ENCODE measurements around the gene PLAAT4. TPM values are rescaled to one million over a fixed set of nuclear protein-coding genes. Genes with fewer than 3 reads are reported as not detected.

Gene PLAAT4
- total RNA-seq = 100 to 1,000 TPM in 1 of 10 donors, 10 to 100 TPM in 3, 1 to 10 TPM in 6; 3.3 to 565 (median 7.7) TPM
- polyA plus RNA-seq = 10 to 100 TPM; 10.1 to 11.7 TPM
- long read RNA-seq, donor 1, transcript RARRES3-201 (4 exons, 749 nt) = major isoform, 5 of 5 reads
- long read RNA-seq, donor 1, partial matches to known transcripts = 0 of 5 reads
- long read RNA-seq, donor 1, other reads (novel, unspliced or antisense) = 0 of 5 reads
- long read RNA-seq, donor 2, partial matches to known transcripts = 0 of 1 reads
- long read RNA-seq, donor 2, other reads (novel, unspliced or antisense) = 0 of 1 reads
- long read RNA-seq, donor 3, partial matches to known transcripts = 0 of 2 reads
- long read RNA-seq, donor 3, other reads (novel, unspliced or antisense) = 1 of 2 reads

DNA sequence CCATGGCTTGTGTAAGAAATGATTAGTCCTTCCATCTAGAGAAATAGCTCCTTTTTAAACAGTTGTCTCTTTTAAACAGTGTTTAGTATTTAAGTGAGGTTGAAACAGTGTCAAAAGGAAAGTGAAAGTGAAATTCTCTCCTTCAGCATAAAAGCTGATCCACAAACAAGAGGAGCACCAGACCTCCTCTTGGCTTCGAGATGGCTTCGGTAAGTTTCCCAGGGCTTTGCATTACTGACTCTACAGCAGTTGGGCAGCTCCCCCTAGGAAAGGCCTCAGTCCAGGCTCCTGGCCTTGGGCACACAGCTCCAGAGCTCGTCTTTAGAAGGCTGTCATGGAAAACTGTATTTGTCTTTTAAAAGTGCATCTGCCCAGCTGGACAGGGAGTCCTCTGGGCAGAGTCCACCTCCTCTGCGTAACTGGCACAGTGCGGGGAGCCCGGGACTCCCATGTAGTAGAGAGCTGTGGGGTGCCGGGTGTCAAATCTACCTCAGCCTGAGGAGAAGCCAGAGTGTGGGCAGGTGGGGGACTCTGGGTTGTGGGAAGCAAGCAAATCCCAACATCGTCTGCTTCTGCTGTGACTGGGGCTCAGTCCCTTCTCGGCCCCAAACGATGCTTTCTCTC is at the start of gene PLAAT4:
TSS of gene PLAAT4 (plus strand) at position 140 of the 624 bp plus-strand sequence. CDS start at position 201, 61 bp downstream.
- peak within 1 kb of the TSS; percentile 26 to 61 (median 54) for H3K4me3 ChIP-seq
- WGBS, 2 donors = 19 to 31% methylated on average over 10 of the region's 10 CpGs
- TF ChIP-seq, protein P1, sequence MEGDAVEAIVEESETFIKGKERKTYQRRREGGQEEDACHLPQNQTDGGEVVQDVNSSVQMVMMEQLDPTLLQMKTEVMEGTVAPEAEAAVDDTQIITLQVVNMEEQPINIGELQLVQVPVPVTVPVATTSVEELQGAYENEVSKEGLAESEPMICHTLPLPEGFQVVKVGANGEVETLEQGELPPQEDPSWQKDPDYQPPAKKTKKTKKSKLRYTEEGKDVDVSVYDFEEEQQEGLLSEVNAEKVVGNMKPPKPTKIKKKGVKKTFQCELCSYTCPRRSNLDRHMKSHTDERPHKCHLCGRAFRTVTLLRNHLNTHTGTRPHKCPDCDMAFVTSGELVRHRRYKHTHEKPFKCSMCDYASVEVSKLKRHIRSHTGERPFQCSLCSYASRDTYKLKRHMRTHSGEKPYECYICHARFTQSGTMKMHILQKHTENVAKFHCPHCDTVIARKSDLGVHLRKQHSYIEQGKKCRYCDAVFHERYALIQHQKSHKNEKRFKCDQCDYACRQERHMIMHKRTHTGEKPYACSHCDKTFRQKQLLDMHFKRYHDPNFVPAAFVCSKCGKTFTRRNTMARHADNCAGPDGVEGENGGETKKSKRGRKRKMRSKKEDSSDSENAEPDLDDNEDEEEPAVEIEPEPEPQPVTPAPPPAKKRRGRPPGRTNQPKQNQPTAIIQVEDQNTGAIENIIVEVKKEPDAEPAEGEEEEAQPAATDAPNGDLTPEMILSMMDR (IDR thresholded peaks at IDR 0.05) = peak in 2 of 9 donors; percentile 5 to 9
- DNase-seq (peak; percentile 21 to 31), ATAC-seq (peak; percentile 54 to 75 (median 64))
- H3K9me3 ChIP-seq = no peaks in the 10 kb centered on the region
- peaks cover 0 to 25% (median 0%) of the 10 kb centered on the region in 9 donors for H3K36me3 ChIP-seq
- peak within 1 kb of the TSS; percentile 66 to 95 (median 85) for H3K27ac ChIP-seq
- peaks cover 8 to 79% (median 27%) of the 10 kb centered on the region in 9 donors for H3K4me1 ChIP-seq
- intact Hi-C loops (cut with DNase I) = loop anchor here in 2 of 10 donors (1.0 to 10.0 kb wide), 3 partner anchors 41 to 78 kb away; partner anchors contain the start of gene PLAAT3 (in 2 of the 2)
- H3K27me3 ChIP-seq = no peaks in the 10 kb centered on the region

DNA sequence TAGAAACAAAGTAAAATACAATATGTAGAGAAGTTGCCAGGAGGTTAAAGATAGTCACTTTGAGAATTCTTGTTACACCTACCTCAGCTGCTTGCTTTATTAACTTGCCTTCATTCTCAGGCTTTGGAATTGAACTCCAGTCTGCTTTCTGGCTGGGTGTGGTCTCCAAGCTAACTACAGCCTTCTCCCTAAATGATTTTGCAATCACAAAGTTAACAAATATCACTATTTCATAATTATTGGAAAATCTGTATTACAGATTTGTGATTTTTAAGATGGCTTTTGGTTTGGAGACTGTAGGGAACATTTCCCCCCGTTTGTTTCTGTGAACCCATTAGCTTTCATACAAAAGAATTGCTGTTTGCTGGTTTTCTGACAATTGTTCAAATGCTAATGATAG is 47.8 kb upstream of the PLAAT4 start:
- Histone ChIP-seq H3K4me3 (no peak overlapping the region), H3K27ac (no peak overlapping the region), H3K36me3 (no peaks in the 10 kb centered on the region), H3K27me3 (peaks cover 0 to 17% (median 0%) of the 10 kb centered on the region in 7 donors), H3K4me1 (peaks cover 0 to 30% (median 21%) of the 10 kb centered on the region in 9 donors), H3K9me3 (peaks cover 0 to 26% (median 8%) of the 10 kb centered on the region in 11 donors)
- ATAC-seq = no peak
- TF ChIP-seq, protein P1 (IDR thresholded peaks at IDR 0.05) = no peak
- DNase-seq = no peak
- 68 to 80% methylated on average over 1 of the region's 1 CpG for WGBS, 2 donors
- intact Hi-C loops (cut with DNase I) = loop anchor here in 3 of 10 donors (10.0 kb wide), 3 partner anchors 56 to 256 kb away; no protein-coding TSS in a partner anchor

DNA sequence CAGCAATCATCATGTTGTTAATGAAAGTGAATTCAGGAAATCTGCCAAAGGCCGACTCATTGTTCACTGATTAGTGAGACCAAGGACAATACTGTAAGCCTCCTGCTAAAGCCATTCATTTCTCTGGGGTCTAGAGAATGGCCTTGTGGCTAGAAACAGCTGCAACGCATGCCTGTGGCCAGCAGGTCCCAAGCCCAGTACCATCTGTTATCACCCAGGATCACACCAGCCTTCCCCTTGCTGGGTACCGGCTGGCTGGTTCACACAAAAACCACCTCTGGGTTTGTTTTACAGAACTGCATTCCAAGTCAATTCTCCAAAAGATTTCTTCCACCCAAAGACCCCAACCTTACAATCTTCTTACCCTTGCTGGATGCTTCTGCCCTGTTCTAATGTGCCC is 46.7 kb upstream of the PLAAT4 start:
- DNase-seq = no peak
- TF ChIP-seq, protein P1 (IDR thresholded peaks at IDR 0.05) = no peak
- Histone ChIP-seq H3K4me1 (peaks cover 0 to 30% (median 21%) of the 10 kb centered on the region in 9 donors), H3K36me3 (no peaks in the 10 kb centered on the region), H3K27ac (peak overlapping the region in 2 of 10 donors; percentile 16 to 82), H3K4me3 (peak overlapping the region in 2 of 10 donors; percentile 57 to 61), H3K9me3 (peaks cover 0 to 17% (median 8%) of the 10 kb centered on the region in 11 donors), H3K27me3 (peaks cover 0 to 17% (median 0%) of the 10 kb centered on the region in 7 donors)
- peak in 1 of 8 donors; percentile 41 for ATAC-seq
- WGBS, 2 donors = 44 to 65% methylated on average over 3 of the region's 3 CpGs
- intact Hi-C loops (cut with DNase I) = loop anchor here in 4 of 10 donors (5.0 to 10.0 kb wide), 4 partner anchors 55 to 255 kb away; no protein-coding TSS in a partner anchor
